LNCaP clone FGC (cell line): ENCODE results near the gene POU5F1.

ENCODE experiments used
- DNase-seq: peaks from one replicate; pipeline ENCODE4 v3.0.0-alpha.2; 2011; ENCODE audit warnings: low read depth
- H3K4me3 ChIP-seq: 2 replicates; pipeline ENCODE4 v1.5.1; 2011; ENCODE audit warnings: mild to moderate bottlenecking, low read depth, low read length, control low read depth
- CTCF ChIP-seq: IDR thresholded peaks from 2 replicates; pipeline ENCODE4 v1.5.1; 2012; ENCODE audit warnings: mild to moderate bottlenecking; ENCODE audit not compliant: control insufficient read depth, insufficient read depth; ENCODE audit errors: extremely low read depth

The POU5F1 gene

GRCh38 chr6:31180500-31180899, 10.0 kb upstream of the POU5F1 start:
- H3K4me3 ChIP-seq = no peak overlapping the region
- TF ChIP-seq CTCF = no peak
- no peak for DNase-seq

- H3K4me3 ChIP-seq = no peak overlapping the region
- TF ChIP-seq CTCF = no peak
- DNase-seq = no peak
These were observed 9.4 kb upstream of the POU5F1 start for GRCh38 chr6:31179896-31180295.

GRCh38 chr6:31179042-31179386, 8.5 kb upstream of the POU5F1 start:
- DNase-seq = no peak
- TF ChIP-seq CTCF = no peak
- H3K4me3 ChIP-seq = 0 out of 2 replicates have a peak overlapping the region, but pooled peaks have one; percentile 7

- DNase-seq = peak; percentile 48
- H3K4me3 ChIP-seq = no peak overlapping the region
- no peak for TF ChIP-seq CTCF
These were observed 7.9 kb upstream of the POU5F1 start for GRCh38 chr6:31178143-31179041.

- H3K4me3 ChIP-seq = no peak overlapping the region
- no peak for TF ChIP-seq CTCF
- DNase-seq = no peak
These were observed 5.5 kb upstream of the POU5F1 start for GRCh38 chr6:31175971-31176370.

- DNase-seq = no peak
- no peak for TF ChIP-seq CTCF
- no peak overlapping the region for H3K4me3 ChIP-seq
These were observed 3.9 kb upstream of the POU5F1 start for GRCh38 chr6:31174378-31174777.

GRCh38 chr6:31173406-31173805, 2.9 kb upstream of the POU5F1 start:
- TF ChIP-seq CTCF = no peak
- H3K4me3 ChIP-seq = no peak overlapping the region
- DNase-seq = no peak
